GM10847 (cell line): ENCODE measurements around the gene JMJD8.

ENCODE experiments used
- POLR2A ChIP-seq: IDR thresholded peaks from 2 replicates; pipeline ENCODE4 v1.6.1; 2011; ENCODE audit not compliant: insufficient read length; ENCODE audit errors: extremely low read depth

Gene JMJD8

GRCh38 chr16:678209-678857, 5.8 kb downstream of the JMJD8 start:
- no peak for TF ChIP-seq POLR2A

GRCh38 chr16:677316-678190, 6.6 kb downstream of the JMJD8 start:
- TF ChIP-seq POLR2A = no peak

GRCh38 chr16:676913-677312, 7.2 kb downstream of the JMJD8 start:
- TF ChIP-seq POLR2A = no peak

GRCh38 chr16:676565-676902, 7.6 kb downstream of the JMJD8 start:
- TF ChIP-seq POLR2A = no peak

- no peak for TF ChIP-seq POLR2A
These were observed 8.1 kb downstream of the JMJD8 start for GRCh38 chr16:675884-676564.

- no peak for TF ChIP-seq POLR2A
These were observed 8.9 kb downstream of the JMJD8 start, which contains the start of gene RHBDL1 for GRCh38 chr16:674968-675883. Gene RHBDL1 (plus strand): TSS chr16:675671. CDS start chr16:675791, 120 bp downstream.

- TF ChIP-seq POLR2A = no peak
These were observed 9.8 kb downstream of the JMJD8 start for GRCh38 chr16:674214-674881.

- TF ChIP-seq POLR2A = no peak
These were observed 10.6 kb downstream of the JMJD8 start for GRCh38 chr16:673399-673991.

GRCh38 chr16:672851-673250, 11.3 kb downstream of the JMJD8 start:
- no peak for TF ChIP-seq POLR2A

- no peak for TF ChIP-seq POLR2A
These were observed 11.8 kb downstream of the JMJD8 start for GRCh38 chr16:672371-672770.

- no peak for TF ChIP-seq POLR2A
These were observed 12.6 kb downstream of the JMJD8 start for GRCh38 chr16:671353-672131.

- TF ChIP-seq POLR2A = no peak
These were observed 13.4 kb downstream of the JMJD8 start for GRCh38 chr16:670485-671352.

- TF ChIP-seq POLR2A = no peak
These were observed 14.5 kb downstream of the JMJD8 start for GRCh38 chr16:669666-670065.
